Measurements from ENCODE around the gene MCAT. TPM values are rescaled to one million over a fixed set of nuclear protein-coding genes. Genes with fewer than 3 reads are reported as not detected.

MCAT gene
- total and polyA plus RNA-seq, 2 of the 4 experiments (the other 2 are of a cell fraction): 7.3 to 19.7 TPM

- no peak overlapping the region for H4K8ac ChIP-seq (ENCODE audit: low read depth in 2 of 2, low read length in 2 of 2)
- TF ChIP-seq USF2 (IDR thresholded peaks at IDR 0.05; ENCODE audit: low read depth, low read length): no peak
- no peak for TF ChIP-seq RAD21 (IDR thresholded peaks at IDR 0.05; ENCODE audit: low read length)
- TF ChIP-seq NFE2L2 (IDR thresholded peaks at IDR 0.05; ENCODE audit: low read depth, low read length): no peak
- no peak for TF ChIP-seq MAZ (IDR thresholded peaks at IDR 0.05; ENCODE audit: borderline replicate concordance, low read depth, low read length)
- no peak for TF ChIP-seq MXI1 (IDR thresholded peaks at IDR 0.05; ENCODE audit: borderline replicate concordance, low read depth, low read length)
- no peak for TF ChIP-seq CTCF (conservative IDR thresholded peaks at IDR 0.05; ENCODE audit: low read depth, low read length)
- TF ChIP-seq BHLHE40 (IDR thresholded peaks at IDR 0.05; ENCODE audit: low read depth, low read length): no peak
- no peak for TF ChIP-seq POLR2A (IDR thresholded peaks at IDR 0.05; ENCODE audit: low read depth, low read length)
- no peak overlapping the region for H3K4me3 ChIP-seq (ENCODE audit: insufficient read depth, low read depth, low read length)
- no peak overlapping the region for H2BK20ac ChIP-seq (ENCODE audit: low read depth, low read length)
- no peak overlapping the region for H3K4ac ChIP-seq (ENCODE audit: low read depth, low read length)
- no peak overlapping the region for H2BK15ac ChIP-seq (ENCODE audit: low read depth, low read length)
- H2BK120ac ChIP-seq (ENCODE audit: low read depth, low read length): no peak overlapping the region
- DNase-seq (no peak), ATAC-seq (ENCODE audit: low read depth) (no peak)
- POLR2A ChIA-PET (ENCODE audit: unreplicated experiment): no interaction called here
- H3K4me1 ChIP-seq (ENCODE audit: control insufficient read depth, insufficient read depth, low read length): no peaks in the 10 kb centered on the region
- no peak overlapping the region for H3K14ac ChIP-seq (replicated peaks; ENCODE audit: low read depth, low read length)
- H3K36me3 ChIP-seq (ENCODE audit: control insufficient read depth, insufficient read depth, low read length): peaks cover 33% of the 10 kb centered on the region
- H3K9me1 ChIP-seq (ENCODE audit: insufficient read depth, low read length): peaks cover 4% of the 10 kb centered on the region
- no peak overlapping the region for H3K23ac ChIP-seq (ENCODE audit: low read depth, low read length)
- H4K20me1 ChIP-seq (ENCODE audit: insufficient read depth, low read length): peaks cover 22% of the 10 kb centered on the region
- no peak overlapping the region for H4K5ac ChIP-seq (ENCODE audit: low read depth, low read length)
- no peak overlapping the region for H3K27ac ChIP-seq (ENCODE audit: insufficient read depth, low read length)
- in situ Hi-C loops (cut with MboI; ENCODE audit: low sequenced_read_pairs): no loop called here
- no peak overlapping the region for H2AK5ac ChIP-seq (ENCODE audit: low read depth, low read length)
- H3K56ac ChIP-seq (ENCODE audit: extremely low read depth, insufficient read depth, low read length): no peak overlapping the region
- CTCF ChIA-PET: no interaction called here
- H3K9me3 ChIP-seq (ENCODE audit: control insufficient read depth, insufficient read depth, low read length): no peaks in the 10 kb centered on the region
- 78% methylated on average over 9 of the region's 18 CpGs; no CpG with 5 or more reads in 1 of the 2 experiments for WGBS, 2 experiments (ENCODE audit: extremely low coverage in 2 of 2, insufficient read length in 1 of 2)
- H3K9ac ChIP-seq (ENCODE audit: low read depth, low read length): no peak overlapping the region
- dilution Hi-C loops (cut with HindIII; ENCODE audit: low sequenced_read_pairs, unreplicated experiment): no loop called here
- no peaks in the 10 kb centered on the region for H3K27me3 ChIP-seq (ENCODE audit: control insufficient read depth, insufficient read depth, low read length)
- peaks cover 11 to 23% of the 10 kb centered on the region in 2 experiments; a peak in 3 of 4 replicates for H3K79me1 ChIP-seq (ENCODE audit: low read depth in 1 of 2, low read length in 2 of 2)
- no peak overlapping the region for H3K4me2 ChIP-seq (ENCODE audit: low read depth, low read length)
- no peak overlapping the region for H3K18ac ChIP-seq (ENCODE audit: low read depth, low read length)
- no peak overlapping the region for H4K91ac ChIP-seq (ENCODE audit: insufficient read depth, low read depth, low read length)
- H2AK9ac ChIP-seq (replicated peaks; ENCODE audit: low read depth, low read length, poor library complexity): no peak overlapping the region
- no TSS peak for BruUV-seq (replicated peaks)
- no peak overlapping the region for H2AFZ ChIP-seq (replicated peaks; ENCODE audit: low read length, poor library complexity)
- no peak overlapping the region for H2BK5ac ChIP-seq (ENCODE audit: low read depth, low read length, poor library complexity, severe bottlenecking)
- intact Hi-C loops (cut with micrococcal nuclease): no loop called here
These were observed 20.1 kb upstream of the MCAT start for GRCh38 chr22:43163241-43163795.

All from IMR-90 (cell line).